Kidney (tissue), 22 donors: Measurements from ENCODE around the gene PKNOX2. TPM values are rescaled to one million over a fixed set of nuclear protein-coding genes. Genes with fewer than 3 reads are reported as not detected.

Experiments
- DNase-seq, 5 donors: peaks; one replicate each; pipeline ENCODE4 v3.0.0-alpha.2; 2013 to 2020
- FAIRE-seq: peaks from 2 replicates; lab custom pipeline; 2012; peaks lifted over from hg19 to GRCh38; lab: Jason Lieb, UNC
- H3K27ac ChIP-seq, 2 donors: one replicate each; pipeline ENCODE4 v1.7.0; 2013; ENCODE audit warnings: low read depth in 2 of 2, low read length in 2 of 2, inconsistent platforms in 1 of 2
- H3K27me3 ChIP-seq: one replicate; pipeline ENCODE4 v1.7.1; 2013; ENCODE audit warnings: low read length, inconsistent platforms; ENCODE audit not compliant: control insufficient read depth, insufficient read depth
- H3K36me3 ChIP-seq, 3 donors: one replicate each; pipeline versions ENCODE4 v1.7.0 to v1.7.1; 2013; ENCODE audit warnings: low read length in 3 of 3, control low read depth in 1 of 3, inconsistent platforms in 1 of 3; ENCODE audit not compliant: insufficient read depth in 3 of 3, control insufficient read depth in 2 of 3
- H3K4me1 ChIP-seq, 3 donors: one replicate each; pipeline versions ENCODE4 v1.7.0 to v1.7.1; 2013; ENCODE audit warnings: low read length in 3 of 3, inconsistent platforms in 1 of 3, low read depth in 1 of 3; ENCODE audit not compliant: control insufficient read depth in 2 of 3, insufficient read depth in 2 of 3
- H3K4me3 ChIP-seq, 3 donors: one replicate each; pipeline versions ENCODE4 v1.7.0 to v1.8.1; 2013; ENCODE audit warnings: low read length in 3 of 3, control low read depth in 1 of 3, inconsistent platforms in 1 of 3
- H3K9ac ChIP-seq, 3 donors: one replicate each; pipeline versions ENCODE4 v1.7.0 to v1.7.1; 2013; ENCODE audit warnings: low read length in 3 of 3, control low read depth in 1 of 3, inconsistent platforms in 1 of 3
- H3K9me3 ChIP-seq, 3 donors: one replicate each; pipeline versions ENCODE4 v1.7.0 to v1.7.1; 2013; ENCODE audit warnings: low read length in 3 of 3, control low read depth in 1 of 3, inconsistent platforms in 1 of 3; ENCODE audit not compliant: control insufficient read depth in 2 of 3, insufficient read depth in 1 of 3
- intact Hi-C: fragments of 100-400 bp; cut with DNase I; formaldehyde crosslinking; loops from one replicate; pipeline ENCODE4 v1.11.1; 2022
- long read RNA-seq, 10 donors: library from polyadenylated mRNA in 1 of 10; unstranded in 1 of 10; transcript quantifications; one replicate each; pipeline ENCODE4 v2.0.0 and lab custom pipeline, GENCODE V29; 2021 to 2026
- polyA plus RNA-seq: library from polyadenylated mRNA; stranded (reverse); fragments of 350-450 nt; fragmentation: Illumina TruSeq; extraction: RNeasy Lipid Tissue Mini Kit (QIAGEN cat#74804); gene quantifications from one replicate; pipeline ENCODE4 v1.2.3, GENCODE V29; 2014; ENCODE audit warnings: low read depth, low replicate concordance; ENCODE audit not compliant: insufficient read depth
- total RNA-seq: library from RNA; stranded (reverse); fragmentation: NEBNext Ultra II Directional; extraction: Animal tissue kit (Norgen Biotek cat#: 25700); gene quantifications from one replicate; pipeline ENCODE4 v1.2.1, GENCODE V29; 2021
- TF ChIP-seq, protein P1 (sequence below): IDR thresholded peaks from 3 replicates; pipeline ENCODE4 v1.5.1; 2012; ENCODE audit warnings: mild to moderate bottlenecking, moderate library complexity, borderline replicate concordance; ENCODE audit not compliant: insufficient read depth; ENCODE audit errors: extremely low read depth
- donor health status: control.
- donor health status: control.
- donor health status: control.
- donor health status: control.
- donor health status: control.
- donor health status: DM: yes; HTN: yes; CAD: no.
- donor health status: Normal renal cell carcinoma (clear cell type).

Gene PKNOX2
- total RNA-seq: 6.0 TPM
- polyA plus RNA-seq: 1.5 TPM
- long read RNA-seq, donor 1: 0 reads
- long read RNA-seq, donor 2: 0 reads
- long read RNA-seq, donor 3, partial matches to known transcripts: 0 of 1 reads
- long read RNA-seq, donor 3, other reads (novel, unspliced or antisense): 0 of 1 reads
- long read RNA-seq, donor 4, partial matches to known transcripts: 0 of 1 reads
- long read RNA-seq, donor 4, other reads (novel, unspliced or antisense): 0 of 1 reads
- long read RNA-seq, donor 5: 0 reads
- long read RNA-seq, donor 6: 0 reads
- long read RNA-seq, donor 7, partial matches to known transcripts: 0 of 2 reads
- long read RNA-seq, donor 7, other reads (novel, unspliced or antisense): 2 of 2 reads
- long read RNA-seq, donor 8, partial matches to known transcripts: 0 of 2 reads
- long read RNA-seq, donor 8, other reads (novel, unspliced or antisense): 0 of 2 reads
- long read RNA-seq, donor 9: 0 reads
- long read RNA-seq, donor 10: 0 reads

DNA sequence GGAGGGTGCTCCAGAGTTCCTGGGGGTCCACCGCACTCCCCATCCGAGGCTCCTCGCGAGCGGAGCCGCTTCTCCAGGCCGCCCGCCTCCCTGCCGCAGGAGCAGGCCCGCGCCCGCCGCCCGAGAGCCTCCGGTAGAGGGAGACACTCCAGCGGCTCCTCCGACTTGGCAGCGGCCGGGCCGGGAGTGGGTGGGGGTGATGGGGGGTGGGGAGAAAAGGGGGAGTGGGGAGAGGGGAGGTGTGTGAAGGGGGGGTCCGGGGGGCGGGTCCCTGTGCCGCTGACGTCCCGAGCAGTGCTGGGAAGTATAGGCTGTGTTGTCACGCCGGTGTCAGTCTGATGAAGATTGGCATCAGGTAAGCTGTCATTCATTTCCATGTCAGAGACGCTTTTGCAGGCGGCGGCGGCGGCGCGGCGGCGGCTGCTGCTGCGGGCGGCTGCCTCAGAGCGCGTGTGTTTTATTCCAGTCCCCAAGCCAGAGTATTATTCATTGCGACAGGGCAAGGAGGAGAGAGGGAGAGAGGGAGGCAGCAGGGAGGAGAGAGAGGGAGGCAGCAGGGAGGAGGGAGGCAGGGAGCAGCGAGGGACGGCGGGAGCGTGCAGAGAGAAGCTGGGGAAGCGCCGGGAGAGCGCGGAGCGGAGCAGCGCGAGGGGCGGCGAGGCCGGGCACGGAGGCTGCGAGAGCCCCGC is at the start of gene PKNOX2:
TSS of gene PKNOX2 (plus strand) at position 330 of the 689 bp plus-strand sequence. CDS start 186,555 bp downstream, outside the sequence.
- H3K4me3 ChIP-seq: peak within 1 kb of the TSS; percentile 63 to 68 (median 63)
- H3K9me3 ChIP-seq: no peaks in the 10 kb centered on the region
- TF ChIP-seq, protein P1, sequence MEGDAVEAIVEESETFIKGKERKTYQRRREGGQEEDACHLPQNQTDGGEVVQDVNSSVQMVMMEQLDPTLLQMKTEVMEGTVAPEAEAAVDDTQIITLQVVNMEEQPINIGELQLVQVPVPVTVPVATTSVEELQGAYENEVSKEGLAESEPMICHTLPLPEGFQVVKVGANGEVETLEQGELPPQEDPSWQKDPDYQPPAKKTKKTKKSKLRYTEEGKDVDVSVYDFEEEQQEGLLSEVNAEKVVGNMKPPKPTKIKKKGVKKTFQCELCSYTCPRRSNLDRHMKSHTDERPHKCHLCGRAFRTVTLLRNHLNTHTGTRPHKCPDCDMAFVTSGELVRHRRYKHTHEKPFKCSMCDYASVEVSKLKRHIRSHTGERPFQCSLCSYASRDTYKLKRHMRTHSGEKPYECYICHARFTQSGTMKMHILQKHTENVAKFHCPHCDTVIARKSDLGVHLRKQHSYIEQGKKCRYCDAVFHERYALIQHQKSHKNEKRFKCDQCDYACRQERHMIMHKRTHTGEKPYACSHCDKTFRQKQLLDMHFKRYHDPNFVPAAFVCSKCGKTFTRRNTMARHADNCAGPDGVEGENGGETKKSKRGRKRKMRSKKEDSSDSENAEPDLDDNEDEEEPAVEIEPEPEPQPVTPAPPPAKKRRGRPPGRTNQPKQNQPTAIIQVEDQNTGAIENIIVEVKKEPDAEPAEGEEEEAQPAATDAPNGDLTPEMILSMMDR: peak; percentile 61
- FAIRE-seq: no peak
- DNase-seq: peak; percentile 88 to 94 (median 92)
- H3K9ac ChIP-seq: peak within 1 kb of the TSS in 2 of 3 donors; percentile 51 to 85
- peaks cover 0 to 14% (median 13%) of the 10 kb centered on the region in 3 donors for H3K4me1 ChIP-seq
- no peaks in the 10 kb centered on the region for H3K36me3 ChIP-seq
- intact Hi-C loops: loop anchor here (5.0 to 10.0 kb wide), 2 partner anchors 50 to 183 kb away; no protein-coding TSS in a partner anchor
- H3K27ac ChIP-seq: peak within 1 kb of the TSS; percentile 69 to 83
- no peaks in the 10 kb centered on the region for H3K27me3 ChIP-seq

- Histone ChIP-seq H3K36me3 (no peaks in the 10 kb centered on the region), H3K4me3 (no peak overlapping the region), H3K27me3 (no peaks in the 10 kb centered on the region), H3K27ac (no peak overlapping the region), H3K9ac (no peak overlapping the region), H3K9me3 (no peaks in the 10 kb centered on the region), H3K4me1 (no peaks in the 10 kb centered on the region)
- FAIRE-seq (no peak), DNase-seq (peak in 1 of 5 donors; percentile 44)
- TF ChIP-seq, protein P1: no peak
- intact Hi-C loops: no loop called here
These were observed 47.1 kb upstream of the PKNOX2 start for GRCh38 chr11:125117429-125117828.

GRCh38 chr11:125123194-125123946 is 41.2 kb upstream of the PKNOX2 start:
- no peaks in the 10 kb centered on the region for H3K9me3 ChIP-seq
- TF ChIP-seq, protein P1: no peak
- H3K27ac ChIP-seq: no peak overlapping the region
- DNase-seq (peak in 1 of 5 donors; percentile 5), FAIRE-seq (no peak)
- peaks cover 0 to 2% (median 0%) of the 10 kb centered on the region in 3 donors for H3K4me1 ChIP-seq
- H3K27me3 ChIP-seq: no peaks in the 10 kb centered on the region
- H3K4me3 ChIP-seq: peak overlapping the region in 1 of 3 donors; percentile 11
- no peaks in the 10 kb centered on the region for H3K36me3 ChIP-seq
- no peak overlapping the region for H3K9ac ChIP-seq
- intact Hi-C loops: no loop called here
